A673 (cell line): ENCODE measurements around the gene SHROOM3.

Experiments
- EZH2 ChIP-seq: fragments of 200-600 bp; sonication (generic); IDR thresholded peaks from 2 replicates; pipeline ENCODE4 v1.6.1; 2017; ENCODE audit warnings: borderline replicate concordance, low read depth, mild to moderate bottlenecking, mixed read lengths, antibody characterized with exemption, low read length; ENCODE audit not compliant: poor library complexity, severe bottlenecking
- TF ChIP-seq, protein P1 (sequence below): fragments of 300-800, 200-600 bp; sonication (generic); conservative IDR thresholded peaks from 2 replicates; pipeline ENCODE4 v1.5.1; 2017; ENCODE audit warnings: low read depth, mild to moderate bottlenecking, antibody characterized with exemption, low read length, moderate library complexity, mixed read lengths

DNA sequence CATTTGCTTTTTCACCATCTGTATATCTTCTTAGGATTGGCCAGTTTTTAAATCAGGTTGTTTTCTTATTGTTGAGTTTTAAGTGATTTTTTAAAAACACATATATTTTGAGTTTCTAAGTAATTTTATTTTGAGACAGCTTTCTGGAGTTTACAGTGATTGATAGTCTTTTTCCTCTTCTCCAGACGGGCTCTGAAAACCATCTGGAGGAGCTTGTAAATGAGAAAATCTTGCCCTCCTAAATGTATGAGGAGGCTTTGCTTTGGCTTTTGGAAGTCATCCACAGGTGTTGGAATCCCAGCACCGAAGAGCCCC, 302.7 kb downstream of the SHROOM3 start:
- TF ChIP-seq, protein P1, sequence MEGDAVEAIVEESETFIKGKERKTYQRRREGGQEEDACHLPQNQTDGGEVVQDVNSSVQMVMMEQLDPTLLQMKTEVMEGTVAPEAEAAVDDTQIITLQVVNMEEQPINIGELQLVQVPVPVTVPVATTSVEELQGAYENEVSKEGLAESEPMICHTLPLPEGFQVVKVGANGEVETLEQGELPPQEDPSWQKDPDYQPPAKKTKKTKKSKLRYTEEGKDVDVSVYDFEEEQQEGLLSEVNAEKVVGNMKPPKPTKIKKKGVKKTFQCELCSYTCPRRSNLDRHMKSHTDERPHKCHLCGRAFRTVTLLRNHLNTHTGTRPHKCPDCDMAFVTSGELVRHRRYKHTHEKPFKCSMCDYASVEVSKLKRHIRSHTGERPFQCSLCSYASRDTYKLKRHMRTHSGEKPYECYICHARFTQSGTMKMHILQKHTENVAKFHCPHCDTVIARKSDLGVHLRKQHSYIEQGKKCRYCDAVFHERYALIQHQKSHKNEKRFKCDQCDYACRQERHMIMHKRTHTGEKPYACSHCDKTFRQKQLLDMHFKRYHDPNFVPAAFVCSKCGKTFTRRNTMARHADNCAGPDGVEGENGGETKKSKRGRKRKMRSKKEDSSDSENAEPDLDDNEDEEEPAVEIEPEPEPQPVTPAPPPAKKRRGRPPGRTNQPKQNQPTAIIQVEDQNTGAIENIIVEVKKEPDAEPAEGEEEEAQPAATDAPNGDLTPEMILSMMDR = no peak
- no peak for TF ChIP-seq EZH2
